CD14-positive monocyte (primary cell): Measurements from ENCODE around the gene CDS2. TPM values are rescaled to one million over a fixed set of nuclear protein-coding genes. Genes with fewer than 3 reads are reported as not detected.

Experiments
- DNase-seq, 3 donors: peaks; one replicate each; pipeline ENCODE4 v3.0.0-alpha.2; 2011 to 2022
- H2AFZ ChIP-seq: 2 replicates; pipeline ENCODE4 v1.6.0; 2012; ENCODE audit warnings: mild to moderate bottlenecking, low read depth, low read length, inconsistent platforms; ENCODE audit not compliant: insufficient read depth, poor library complexity, severe bottlenecking
- H3K27ac ChIP-seq, 2 donors: 1 replicate in 1 of 2; 2 replicates in 1 of 2; pipeline ENCODE4 v1.5.1; 2012 to 2013; ENCODE audit warnings: low read length in 2 of 2, control low read depth in 1 of 2, inconsistent platforms in 1 of 2, low read depth in 1 of 2, mild to moderate bottlenecking in 1 of 2
- H3K27me3 ChIP-seq, 2 donors: one replicate each; pipeline versions ENCODE4 v1.6.0 to v1.6.1; 2011 to 2013; ENCODE audit warnings: low read length in 2 of 2; ENCODE audit not compliant: control insufficient read depth in 2 of 2, insufficient read depth in 2 of 2
- H3K36me3 ChIP-seq, 2 donors: replicated peaks in 1 of 2; 1 replicate in 1 of 2; 2 replicates in 1 of 2; pipeline versions ENCODE4 v1.5.1 to v1.6.1; 2012 to 2013; ENCODE audit warnings: low read length in 2 of 2, control low read depth in 1 of 2, inconsistent platforms in 1 of 2, mild to moderate bottlenecking in 1 of 2; ENCODE audit not compliant: insufficient read depth in 2 of 2, control insufficient read depth in 1 of 2
- H3K4me1 ChIP-seq, 2 donors: 1 replicate in 1 of 2; 2 replicates in 1 of 2; pipeline versions ENCODE4 v1.5.1 to v1.6.1; 2012 to 2013; ENCODE audit warnings: low read length in 2 of 2, control low read depth in 1 of 2, inconsistent platforms in 1 of 2, mild to moderate bottlenecking in 1 of 2, moderate library complexity in 1 of 2; ENCODE audit not compliant: insufficient read depth in 2 of 2, control insufficient read depth in 1 of 2
- H3K4me2 ChIP-seq: replicated peaks from 2 replicates; pipeline ENCODE3; 2012; ENCODE audit warnings: low read length, moderate library complexity, mild to moderate bottlenecking; ENCODE audit not compliant: poor library complexity, severe bottlenecking; ENCODE audit errors: extremely low read depth
- H3K4me3 ChIP-seq, 3 experiments: fragments of 200-600 bp in 1 of 3; sonication (generic) in 1 of 3; replicated peaks in 1 of 3; 1 replicate in 2 of 3; 2 replicates in 1 of 3; pipeline ENCODE4 v1.5.1; 2011 to 2013; ENCODE audit warnings: low read length in 3 of 3, mild to moderate bottlenecking in 3 of 3, control low read depth in 2 of 3, low read depth in 2 of 3, inconsistent platforms in 1 of 3, moderate library complexity in 1 of 3
- H3K79me2 ChIP-seq: 2 replicates; pipeline ENCODE4 v1.6.0; 2012; ENCODE audit warnings: mild to moderate bottlenecking, control low read depth, inconsistent platforms, low read length, moderate library complexity; ENCODE audit not compliant: insufficient read depth
- H3K9ac ChIP-seq: 2 replicates; pipeline ENCODE4 v1.6.0; 2017; ENCODE audit warnings: low read length, mild to moderate bottlenecking; ENCODE audit not compliant: insufficient read depth, poor library complexity, severe bottlenecking
- H3K9me3 ChIP-seq, 2 donors: replicated peaks in 1 of 2; 1 replicate in 1 of 2; 2 replicates in 1 of 2; pipeline versions ENCODE4 v1.5.1 to v1.6.1; 2012 to 2013; ENCODE audit warnings: low read length in 2 of 2, control low read depth in 1 of 2; ENCODE audit not compliant: control insufficient read depth in 1 of 2, insufficient read depth in 1 of 2
- H4K20me1 ChIP-seq: 2 replicates; pipeline ENCODE4 v1.6.0; 2012; ENCODE audit warnings: mild to moderate bottlenecking, low read length, control low read depth, moderate library complexity; ENCODE audit not compliant: insufficient read depth
- H3K27ac Mint-ChIP-seq, 7 donors: one replicate each; pipeline ENCODE4 v1.8.0; 2020; ENCODE audit warnings: mild to moderate bottlenecking in 7 of 7, mixed read lengths in 7 of 7, moderate library complexity in 6 of 7, inconsistent platforms in 2 of 7
- H3K27me3 Mint-ChIP-seq, 3 donors: one replicate each; pipeline ENCODE4 v1.8.0; 2021 to 2022; ENCODE audit warnings: low read depth in 3 of 3, mild to moderate bottlenecking in 3 of 3, mixed read lengths in 3 of 3, moderate library complexity in 3 of 3, inconsistent platforms in 1 of 3
- H3K36me3 Mint-ChIP-seq, 2 donors: one replicate each; pipeline ENCODE4 v1.8.0; 2020; ENCODE audit warnings: mixed read lengths in 2 of 2, inconsistent platforms in 1 of 2, mild to moderate bottlenecking in 1 of 2
- H3K4me1 Mint-ChIP-seq: one replicate; pipeline ENCODE4 v1.8.0; 2020; ENCODE audit warnings: mild to moderate bottlenecking, mixed read lengths
- H3K4me3 Mint-ChIP-seq, 2 donors: one replicate each; pipeline ENCODE4 v1.8.0; 2020; ENCODE audit warnings: mild to moderate bottlenecking in 2 of 2, mixed read lengths in 2 of 2, moderate library complexity in 1 of 2
- H3K9me3 Mint-ChIP-seq, 7 donors: one replicate each; pipeline ENCODE4 v1.8.0; 2020 to 2022; ENCODE audit warnings: mixed read lengths in 7 of 7, mild to moderate bottlenecking in 6 of 7, moderate library complexity in 6 of 7, inconsistent platforms in 2 of 7
- WGBS: methylation state at CpG from one replicate; pipeline ENCODE4 v1.1.5; 2013; ENCODE audit warnings: missing lambda C conversion rate; ENCODE audit not compliant: insufficient coverage; 5-methylcytosine and 5-hydroxymethylcytosine counted together
- intact Hi-C, 2 donors: fragments of 100-400 bp; cut with micrococcal nuclease; formaldehyde crosslinking; loops; one replicate each; pipeline versions ENCODE4 v1.15.0 to v1.15.1; 2023
- polyA plus RNA-seq, 3 donors: library from polyadenylated mRNA; depleted of rRNA in 1 of 3; unstranded in 2 of 3; stranded (reverse) in 1 of 3; fragments of 300-500 nt in 2 of 3; fragments of >200 nt in 1 of 3; fragmentation: Illumina TruSeq in 2 of 3; gene quantifications; 1 replicate in 2 of 3; 2 replicates in 1 of 3; pipeline ENCODE4 v1.2.3, GENCODE V29; 2012 to 2021
- TF ChIP-seq, protein P1 (sequence below): fragments of 200-600 bp; IDR thresholded peaks from one replicate; pipeline ENCODE4 v1.8.0; 2022; ENCODE audit warnings: antibody characterized with exemption, mild to moderate bottlenecking

The CDS2 gene
- polyA plus RNA-seq, 3 donors, result 28.6 to 62.6 (median 54.4) TPM

DNA sequence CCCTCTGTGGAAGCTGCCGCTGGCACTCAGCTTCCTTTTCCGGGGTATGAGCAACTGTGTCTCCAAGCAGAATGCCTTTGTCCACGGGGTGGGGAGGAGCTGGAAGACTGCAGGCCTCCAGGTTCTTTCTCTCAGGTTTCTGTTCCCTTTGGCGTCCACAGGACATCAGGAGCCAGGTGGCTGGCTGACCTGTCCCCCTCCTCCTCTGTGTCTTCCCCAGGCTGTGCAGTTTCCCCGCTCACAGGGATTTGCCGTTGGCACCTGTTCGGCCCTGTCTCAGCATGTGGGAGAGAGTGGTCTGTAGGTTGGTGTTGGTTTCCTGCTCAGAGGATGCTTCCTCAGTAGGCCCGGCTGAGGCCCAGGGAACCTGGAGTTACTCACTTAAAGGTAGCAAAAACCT, 43.5 kb downstream of the CDS2 start:
- intact Hi-C loops, result no loop called here
- Histone ChIP-seq H3K27me3 (no peaks in the 10 kb centered on the region), H3K4me2 (no peak overlapping the region), H3K27ac (peak overlapping the region in 1 of 2 donors; percentile 72), H3K9me3 (no peaks in the 10 kb centered on the region), H4K20me1 (peaks cover 72% of the 10 kb centered on the region), H3K4me3 (no peak overlapping the region), H3K4me1 (peaks cover 46 to 62% of the 10 kb centered on the region in 2 donors), H3K36me3 (peaks cover 5 to 23% of the 10 kb centered on the region in 2 donors), H3K9ac (no peak overlapping the region), H3K79me2 (peaks cover 71% of the 10 kb centered on the region), H2AFZ (no peak overlapping the region)
- Mint-ChIP-seq H3K27me3 (no peaks in the 10 kb centered on the region), H3K9me3 (peaks cover 0 to 2% (median 0%) of the 10 kb centered on the region in 7 donors), H3K36me3 (peaks cover 30 to 45% of the 10 kb centered on the region in 2 donors), H3K27ac (peak overlapping the region in 2 of 7 donors; percentile 21 to 26), H3K4me1 (peaks cover 69% of the 10 kb centered on the region), H3K4me3 (no peak overlapping the region)
- 74% methylated on average over 4 of the region's 8 CpGs for WGBS
- no peak for DNase-seq
- TF ChIP-seq, protein P1, sequence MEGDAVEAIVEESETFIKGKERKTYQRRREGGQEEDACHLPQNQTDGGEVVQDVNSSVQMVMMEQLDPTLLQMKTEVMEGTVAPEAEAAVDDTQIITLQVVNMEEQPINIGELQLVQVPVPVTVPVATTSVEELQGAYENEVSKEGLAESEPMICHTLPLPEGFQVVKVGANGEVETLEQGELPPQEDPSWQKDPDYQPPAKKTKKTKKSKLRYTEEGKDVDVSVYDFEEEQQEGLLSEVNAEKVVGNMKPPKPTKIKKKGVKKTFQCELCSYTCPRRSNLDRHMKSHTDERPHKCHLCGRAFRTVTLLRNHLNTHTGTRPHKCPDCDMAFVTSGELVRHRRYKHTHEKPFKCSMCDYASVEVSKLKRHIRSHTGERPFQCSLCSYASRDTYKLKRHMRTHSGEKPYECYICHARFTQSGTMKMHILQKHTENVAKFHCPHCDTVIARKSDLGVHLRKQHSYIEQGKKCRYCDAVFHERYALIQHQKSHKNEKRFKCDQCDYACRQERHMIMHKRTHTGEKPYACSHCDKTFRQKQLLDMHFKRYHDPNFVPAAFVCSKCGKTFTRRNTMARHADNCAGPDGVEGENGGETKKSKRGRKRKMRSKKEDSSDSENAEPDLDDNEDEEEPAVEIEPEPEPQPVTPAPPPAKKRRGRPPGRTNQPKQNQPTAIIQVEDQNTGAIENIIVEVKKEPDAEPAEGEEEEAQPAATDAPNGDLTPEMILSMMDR, result no peak

DNA sequence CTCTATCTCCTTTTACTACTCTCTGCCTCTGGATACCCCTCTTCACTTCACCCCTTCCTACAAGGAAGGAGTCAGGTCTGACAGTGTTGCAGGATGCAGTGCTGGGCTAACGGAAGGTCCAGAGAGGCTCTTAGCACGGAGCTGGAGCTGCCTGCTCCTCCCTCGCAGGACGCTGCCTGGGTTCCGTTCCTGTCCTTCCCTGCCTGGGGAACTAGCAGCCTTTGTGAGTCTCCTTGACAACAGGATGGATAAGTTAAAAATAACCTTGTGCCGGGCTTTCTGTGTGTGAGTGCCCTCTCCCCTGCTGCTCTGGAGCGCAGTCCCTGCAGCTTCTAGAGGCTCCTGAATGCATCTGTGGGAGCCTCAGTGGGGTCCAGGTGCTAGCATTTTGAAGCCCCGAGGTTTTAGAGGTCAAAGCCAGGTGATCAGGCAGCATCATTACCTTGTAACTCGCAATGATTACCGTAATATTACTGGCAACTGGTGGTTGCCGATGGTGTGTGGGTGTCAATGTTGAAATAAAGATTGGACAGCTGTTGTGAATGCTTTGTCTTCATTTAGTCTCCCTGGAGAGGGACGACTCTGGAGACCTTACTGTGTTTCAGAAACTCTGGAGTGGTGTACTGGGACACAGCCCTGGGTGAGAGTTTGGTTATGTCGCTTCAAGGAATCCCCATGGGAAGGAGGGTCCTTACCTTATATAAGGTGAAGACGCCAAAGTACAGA, 44.4 kb downstream of the CDS2 start:
- Histone ChIP-seq H3K4me2 (no peak overlapping the region), H3K36me3 (peaks cover 5 to 31% of the 10 kb centered on the region in 2 donors)
- WGBS, result 87% methylated on average over 13 of the region's 14 CpGs

More for the DNA sequence above, 44.4 kb downstream of the CDS2 start:
- Histone ChIP-seq H3K9ac (no peak overlapping the region), H3K27me3 (no peaks in the 10 kb centered on the region), H3K79me2 (peaks cover 62% of the 10 kb centered on the region), H3K9me3 (no peaks in the 10 kb centered on the region), H4K20me1 (peaks cover 64% of the 10 kb centered on the region), H3K27ac (no peak overlapping the region), H3K4me1 (peaks cover 50 to 70% of the 10 kb centered on the region in 2 donors), H3K4me3 (no peak overlapping the region), H2AFZ (no peak overlapping the region)
- intact Hi-C loops, result no loop called here
- TF ChIP-seq, protein P1, result no peak
- peaks cover 0 to 2% (median 0%) of the 10 kb centered on the region in 7 donors for H3K9me3 Mint-ChIP-seq
- H3K36me3 Mint-ChIP-seq, result peaks cover 35 to 52% of the 10 kb centered on the region in 2 donors
- H3K27me3 Mint-ChIP-seq, result peaks cover 0 to 2% (median 0%) of the 10 kb centered on the region in 3 donors
- H3K4me3 Mint-ChIP-seq, result no peak overlapping the region
- DNase-seq, result no peak
- peaks cover 69% of the 10 kb centered on the region for H3K4me1 Mint-ChIP-seq
- peak overlapping the region in 2 of 7 donors; percentile 2 to 26 for H3K27ac Mint-ChIP-seq
